ENCODE results near the gene CTCFL.
"Not testable (repeated sequence)": the region's sequence is repeated elsewhere in the genome, so short reads cannot be mapped to it uniquely, and the experiment has no call there.

Gene CTCFL

GRCh38 chr20:57536771-57537724 lies 12.1 kb upstream of the CTCFL start:
- DNase-seq (ENCODE audit: low spot score), result no peak

- no peak for DNase-seq (ENCODE audit: low spot score)
Measured at GRCh38 chr20:57536120-57536708, 11.3 kb upstream of the CTCFL start.

GRCh38 chr20:57535297-57535696 lies 10.4 kb upstream of the CTCFL start:
- DNase-seq (ENCODE audit: low spot score), result no peak

- DNase-seq (ENCODE audit: low spot score), result no peak
Measured at GRCh38 chr20:57532104-57532503, 7.2 kb upstream of the CTCFL start.

GRCh38 chr20:57530327-57530981 lies 5.5 kb upstream of the CTCFL start:
- DNase-seq (ENCODE audit: low spot score), result no peak

GRCh38 chr20:57529810-57530209 lies 4.9 kb upstream of the CTCFL start:
- DNase-seq (ENCODE audit: low spot score), result no peak

- DNase-seq (ENCODE audit: low spot score), result no peak
Measured at GRCh38 chr20:57529160-57529585, 4.2 kb upstream of the CTCFL start.

- DNase-seq (ENCODE audit: low spot score), result no peak
Measured at GRCh38 chr20:57528148-57528547, 3.2 kb upstream of the CTCFL start.

- DNase-seq (ENCODE audit: low spot score), result no peak
Measured at GRCh38 chr20:57527728-57528127, 2.8 kb upstream of the CTCFL start.

- no peak for DNase-seq (ENCODE audit: low spot score)
Measured at GRCh38 chr20:57526885-57527460, 2.0 kb upstream of the CTCFL start.

- no peak for DNase-seq (ENCODE audit: low spot score)
Measured at GRCh38 chr20:57526087-57526884, 1.3 kb upstream of the CTCFL start.

GRCh38 chr20:57525328-57526086 lies 567 bp upstream of the CTCFL start:
- no peak for DNase-seq (ENCODE audit: low spot score)

GRCh38 chr20:57523782-57524181 lies 1.2 kb downstream of the CTCFL start:
- no peak for DNase-seq (ENCODE audit: low spot score)

- no peak for DNase-seq (ENCODE audit: low spot score)
Measured at GRCh38 chr20:57522380-57523140, 2.4 kb downstream of the CTCFL start.

- DNase-seq (ENCODE audit: low spot score), result no peak
Measured at GRCh38 chr20:57517904-57518303, 7.0 kb downstream of the CTCFL start.

GRCh38 chr20:57514273-57514751 lies 10.6 kb downstream of the CTCFL start:
- peak; percentile 72 for DNase-seq (ENCODE audit: low spot score)

GRCh38 chr20:57513199-57513598 lies 11.7 kb downstream of the CTCFL start:
- DNase-seq (ENCODE audit: low spot score), result no peak

GRCh38 chr20:57512432-57512831 lies 12.5 kb downstream of the CTCFL start:
- DNase-seq (ENCODE audit: low spot score), result no peak

- DNase-seq (ENCODE audit: low spot score), result not testable (repeated sequence)
Measured at GRCh38 chr20:57511709-57512108, 13.2 kb downstream of the CTCFL start.

- DNase-seq (ENCODE audit: low spot score), result no peak
Measured at GRCh38 chr20:57509665-57510237, 15.2 kb downstream of the CTCFL start.

Measured in ecto neural progenitor cell (in vitro differentiated cells).